ENCODE results near the gene APOO.
A peak's percentile ranks its signal among the peaks of the same experiment; 100 is the strongest.
"Not testable (repeated sequence)": the region's sequence is repeated elsewhere in the genome, so short reads cannot be mapped to it uniquely, and the experiment has no call there.

Gene APOO

DNA sequence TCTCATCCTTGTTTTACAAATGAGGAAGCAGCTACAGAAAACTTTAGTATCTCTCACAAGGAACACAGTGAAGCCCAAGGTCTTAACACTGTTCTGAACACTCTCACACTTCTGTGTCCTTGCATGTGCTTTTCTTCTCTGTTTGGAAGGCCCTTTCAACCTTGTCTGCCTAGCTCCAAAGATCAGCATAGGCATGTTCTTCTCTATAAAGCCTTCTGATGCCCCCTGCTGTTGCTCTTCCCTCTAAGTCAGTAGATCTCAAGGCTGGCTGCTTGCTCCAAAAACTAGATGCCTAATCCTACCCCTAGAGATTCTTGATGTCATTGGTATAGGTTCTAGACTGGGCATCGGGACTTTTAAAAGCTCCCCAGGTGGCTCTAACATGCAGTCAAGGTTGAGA lies 5.9 kb downstream of the APOO start:
- DNase-seq = peak; percentile 45 to 54

DNA sequence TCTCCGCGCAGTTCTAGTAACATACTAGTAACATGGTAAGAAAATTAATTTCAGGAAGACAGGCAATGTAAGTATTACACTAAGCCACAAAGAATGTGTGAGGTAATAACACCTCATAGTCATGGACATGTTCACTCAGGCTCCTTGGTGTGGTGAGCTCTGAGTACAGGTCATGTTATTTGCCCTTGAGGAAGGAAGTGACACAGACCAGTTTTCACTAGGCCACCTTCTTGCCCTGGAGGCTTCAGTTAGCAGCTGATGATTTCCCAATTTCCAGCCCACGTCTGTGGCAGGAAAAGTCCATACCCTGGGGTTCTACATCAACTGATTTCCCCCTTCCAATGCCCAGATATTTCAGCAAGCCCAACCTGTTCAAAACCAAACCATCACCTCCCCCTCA lies 6.7 kb downstream of the APOO start:
- DNase-seq = peak in 1 of 2 donors; percentile 33

DNA sequence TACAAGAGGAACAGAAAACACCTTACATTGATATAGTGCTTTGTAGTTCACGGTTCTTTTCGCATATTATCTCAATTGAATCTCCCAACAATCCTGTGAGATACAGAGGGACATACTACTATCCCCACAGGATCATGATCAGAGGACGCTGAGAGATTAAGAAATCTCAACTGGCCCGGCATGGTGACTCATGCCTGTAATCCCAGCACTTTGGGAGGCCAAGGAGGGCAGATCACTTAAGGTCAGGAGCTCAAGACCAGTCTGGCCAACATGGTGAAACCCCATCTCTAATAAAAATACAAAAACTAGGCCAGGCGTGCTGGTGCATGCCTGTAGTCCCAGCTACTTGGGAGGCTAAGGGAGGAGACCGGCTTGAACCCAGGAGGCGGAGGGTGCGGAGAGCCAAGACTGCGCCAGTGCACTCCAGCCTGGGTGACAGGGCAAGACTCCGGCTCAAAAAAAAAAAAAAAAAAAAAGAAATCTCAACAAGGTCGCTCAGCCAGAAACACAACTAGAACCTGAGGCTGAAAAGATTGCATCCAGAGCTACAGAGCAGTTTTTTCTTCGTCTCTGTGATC lies 7.4 kb downstream of the APOO start:
- peak in 1 of 2 donors; percentile 13 for DNase-seq

DNA sequence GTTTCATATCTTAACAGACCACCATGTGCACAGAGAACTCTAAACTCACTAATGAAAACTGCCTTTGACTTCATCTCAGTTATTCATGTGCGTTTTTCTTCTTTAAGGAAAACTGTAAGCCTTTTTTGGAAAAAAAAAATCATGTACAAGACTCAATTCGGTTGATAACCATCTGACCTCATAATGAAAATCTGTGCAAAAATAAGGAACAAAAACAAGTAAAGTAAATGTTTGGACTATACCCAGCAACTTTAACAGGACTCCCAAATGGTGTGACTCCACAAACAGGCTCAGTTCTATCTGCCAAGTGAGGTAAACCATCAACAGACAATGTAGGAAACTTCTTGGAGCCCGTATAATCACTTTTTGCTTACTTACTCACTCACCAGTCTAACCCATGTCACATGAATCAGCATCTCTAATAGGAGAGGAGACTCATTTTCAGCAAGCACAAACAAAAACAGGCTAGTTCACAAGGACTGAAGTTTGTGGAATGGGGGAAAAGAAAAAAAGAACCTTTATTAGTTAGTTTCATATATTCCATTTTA lies 9.3 kb downstream of the APOO start:
- DNase-seq = no peak

DNA sequence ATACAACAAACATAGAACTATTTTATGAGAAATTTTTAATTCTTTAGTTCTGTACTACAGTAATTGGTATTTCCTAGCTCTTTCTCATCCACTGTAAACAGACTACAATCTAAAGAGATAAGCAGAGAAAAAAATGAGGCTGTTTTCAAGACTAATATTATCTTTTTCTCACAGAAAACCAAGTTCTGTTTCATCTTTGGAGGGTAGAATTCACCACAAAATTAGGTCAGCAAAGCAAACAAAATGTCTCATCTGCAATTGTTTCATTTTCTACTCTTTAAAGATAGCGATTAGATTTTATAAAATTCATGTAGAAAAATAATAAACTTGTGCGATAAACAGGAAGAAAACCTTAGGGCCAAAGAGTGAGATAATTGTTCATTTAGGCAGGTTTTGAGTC lies 10.8 kb downstream of the APOO start:
- DNase-seq = no peak

DNA sequence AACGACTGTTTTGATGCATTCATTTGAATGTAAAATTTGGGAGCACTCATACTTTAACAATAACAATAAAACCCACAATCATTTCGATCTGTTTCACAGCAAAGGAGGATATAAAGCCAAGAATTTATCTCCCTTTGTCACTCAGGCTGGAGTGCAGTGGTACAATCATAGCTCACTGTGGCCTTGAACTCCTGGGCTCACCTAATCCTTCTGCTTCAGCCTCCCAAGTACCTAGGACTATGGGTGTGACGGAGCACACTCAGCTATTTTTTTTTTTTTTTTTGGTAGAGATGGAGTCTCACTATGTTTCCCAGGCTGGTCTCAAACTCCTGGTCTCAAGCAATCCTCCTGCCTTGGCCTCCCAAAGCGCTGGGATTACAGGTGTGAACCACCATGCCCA lies 11.2 kb downstream of the APOO start:
- not testable (repeated sequence) for DNase-seq

DNA sequence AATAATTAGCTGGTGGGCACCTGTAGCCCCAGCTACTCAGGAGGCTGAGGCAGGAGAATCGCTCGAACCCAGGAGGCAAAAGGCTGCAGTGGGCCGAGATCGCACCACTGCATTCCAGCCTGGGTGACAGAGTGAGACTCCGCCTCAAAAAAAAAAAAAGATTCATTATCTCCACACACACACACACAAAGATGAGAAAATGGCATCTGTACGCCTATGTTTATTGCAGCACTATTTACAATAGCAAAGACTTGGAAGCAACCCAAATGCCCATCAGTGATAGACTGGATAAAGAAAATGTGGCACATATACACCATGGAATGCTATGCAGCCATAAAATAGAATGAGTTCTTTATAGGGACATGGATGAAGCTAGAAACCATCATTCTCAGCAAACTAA lies 12.7 kb downstream of the APOO start:
- DNase-seq = not testable (repeated sequence)

DNA sequence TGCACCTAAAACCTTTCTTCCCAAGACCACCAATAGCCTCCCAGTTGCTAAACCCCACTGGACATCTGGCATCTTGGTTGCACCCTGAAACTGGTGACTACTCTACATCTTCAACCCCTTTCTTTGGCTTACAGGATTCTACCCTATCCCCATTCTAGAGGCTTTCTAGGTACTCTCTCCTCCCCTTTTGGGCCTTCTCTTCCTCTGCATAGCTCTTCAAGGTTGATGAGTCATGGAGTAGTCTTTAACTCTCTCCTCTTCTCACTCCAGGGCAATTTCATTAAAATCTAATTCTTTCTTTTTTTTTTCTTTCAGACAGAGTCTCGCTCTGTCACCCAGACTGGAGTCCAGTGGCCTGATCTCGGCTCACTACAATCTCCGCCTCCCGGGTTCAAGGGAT lies 16.8 kb downstream of the APOO start:
- no peak for DNase-seq

DNA sequence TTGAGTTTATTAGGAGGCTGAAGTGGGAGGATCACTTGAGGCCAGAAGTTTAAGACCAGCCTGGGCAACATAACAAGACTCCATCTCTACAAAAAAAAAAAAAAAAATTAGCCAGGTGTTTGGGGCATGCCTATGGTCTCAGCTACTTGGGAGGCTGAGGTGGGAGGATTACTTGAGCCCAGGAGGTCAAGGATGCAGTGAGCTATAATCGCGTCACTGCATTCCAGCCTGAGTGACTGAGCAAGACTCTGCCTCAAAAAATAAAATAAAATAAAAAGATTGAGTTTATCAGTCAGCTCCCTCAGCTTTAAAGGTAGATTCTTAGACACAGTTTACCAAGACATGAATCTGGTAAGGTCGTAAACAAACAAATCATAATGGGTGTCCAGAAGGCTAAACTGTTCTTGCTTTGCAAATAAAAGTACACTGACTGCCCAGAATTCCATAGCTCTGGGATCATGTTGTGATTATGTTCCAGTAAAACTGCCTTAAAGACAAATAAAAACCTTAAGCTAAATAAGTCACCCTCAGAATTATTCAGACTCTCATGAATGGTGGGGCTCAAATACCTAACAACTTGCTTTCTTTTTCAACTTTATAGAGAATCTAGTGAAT lies 18.7 kb downstream of the APOO start:
- DNase-seq = no peak

DNA sequence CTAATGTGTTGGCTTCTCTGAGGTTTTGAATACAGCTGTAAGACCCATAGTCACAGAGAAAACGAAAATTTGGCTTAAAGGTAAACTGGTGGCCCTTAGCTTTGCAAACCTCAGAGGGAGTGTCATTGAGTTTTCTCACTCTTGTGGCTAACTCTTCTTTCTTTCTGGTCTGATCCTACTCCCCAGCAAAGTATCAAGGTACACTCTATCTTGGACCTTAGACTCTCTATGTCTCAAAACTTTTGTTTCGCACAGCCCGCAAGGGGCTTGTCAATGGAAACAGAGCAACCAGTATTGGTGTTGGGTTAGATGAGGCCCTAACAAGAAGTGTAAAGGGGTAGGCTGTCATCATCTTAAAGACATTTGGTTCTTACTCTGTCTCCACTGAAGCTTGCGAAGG lies 19.8 kb downstream of the APOO start:
- DNase-seq = no peak

DNA sequence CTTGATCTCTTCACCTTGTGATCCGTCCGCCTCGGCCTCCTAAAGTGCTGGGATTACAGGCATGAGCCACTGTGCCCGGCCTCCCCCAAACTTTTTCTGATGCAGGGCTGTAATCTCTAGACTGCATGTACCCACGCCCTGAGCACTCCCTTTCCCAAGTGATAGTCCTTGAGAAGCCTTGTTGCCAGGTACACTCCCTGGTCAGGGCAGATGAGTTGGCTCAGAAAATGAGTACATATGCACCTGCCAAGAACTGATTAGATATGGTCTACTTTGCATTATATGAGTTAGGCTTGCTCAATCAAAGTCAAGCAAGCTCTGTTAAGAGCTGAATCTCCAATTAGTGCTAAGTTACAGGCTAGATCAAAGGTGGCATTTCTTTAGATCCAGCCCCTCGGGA lies 20.3 kb downstream of the APOO start:
- no peak for DNase-seq

DNA sequence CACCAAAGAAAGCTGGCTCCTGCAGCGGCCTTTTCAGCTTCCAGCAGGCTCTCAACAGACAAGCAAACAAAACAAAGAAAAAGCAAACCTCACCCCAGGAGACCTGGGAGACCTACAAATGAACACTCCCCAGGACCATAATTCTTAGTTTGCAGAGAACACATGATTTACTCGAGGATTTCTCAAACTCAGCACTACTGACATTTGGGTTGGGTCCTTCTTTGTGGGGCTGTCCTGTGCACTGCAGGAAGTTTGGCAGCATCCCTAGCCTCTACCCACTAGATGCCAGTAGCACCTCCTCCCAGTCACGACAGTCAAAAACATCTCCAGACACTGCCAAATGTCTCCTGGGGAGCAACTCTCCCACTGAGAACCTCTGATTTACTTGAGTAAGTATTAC lies 21.9 kb downstream of the APOO start:
- no peak for DNase-seq

DNA sequence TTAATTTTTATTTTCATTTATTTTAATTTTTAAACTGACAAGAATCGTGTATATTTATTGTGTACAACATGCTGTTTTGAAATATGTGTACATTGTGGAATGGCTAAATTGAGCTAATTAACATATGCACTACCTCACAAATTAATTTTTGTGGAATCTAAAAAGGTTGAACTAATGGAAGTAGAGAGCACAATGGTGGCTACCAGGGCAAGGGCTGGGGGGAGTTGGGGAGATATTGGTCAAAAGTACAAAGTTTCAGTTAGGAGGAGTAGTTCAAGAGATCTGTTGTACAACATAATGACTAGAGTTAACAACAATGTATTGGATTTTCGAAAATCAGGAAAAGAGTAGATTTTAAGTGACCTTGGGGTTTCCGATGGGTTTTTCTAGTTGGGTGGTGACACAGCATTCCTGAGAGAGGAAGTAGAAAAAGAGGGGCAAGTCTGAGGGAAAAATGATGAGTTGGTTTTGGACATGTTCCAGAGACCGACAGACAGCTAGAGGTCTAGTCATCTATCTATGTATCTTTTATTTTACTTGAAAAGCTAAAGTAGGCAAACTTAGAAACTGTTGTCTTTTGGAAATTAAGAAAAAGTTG lies 23.2 kb downstream of the APOO start:
- no peak for DNase-seq

DNA sequence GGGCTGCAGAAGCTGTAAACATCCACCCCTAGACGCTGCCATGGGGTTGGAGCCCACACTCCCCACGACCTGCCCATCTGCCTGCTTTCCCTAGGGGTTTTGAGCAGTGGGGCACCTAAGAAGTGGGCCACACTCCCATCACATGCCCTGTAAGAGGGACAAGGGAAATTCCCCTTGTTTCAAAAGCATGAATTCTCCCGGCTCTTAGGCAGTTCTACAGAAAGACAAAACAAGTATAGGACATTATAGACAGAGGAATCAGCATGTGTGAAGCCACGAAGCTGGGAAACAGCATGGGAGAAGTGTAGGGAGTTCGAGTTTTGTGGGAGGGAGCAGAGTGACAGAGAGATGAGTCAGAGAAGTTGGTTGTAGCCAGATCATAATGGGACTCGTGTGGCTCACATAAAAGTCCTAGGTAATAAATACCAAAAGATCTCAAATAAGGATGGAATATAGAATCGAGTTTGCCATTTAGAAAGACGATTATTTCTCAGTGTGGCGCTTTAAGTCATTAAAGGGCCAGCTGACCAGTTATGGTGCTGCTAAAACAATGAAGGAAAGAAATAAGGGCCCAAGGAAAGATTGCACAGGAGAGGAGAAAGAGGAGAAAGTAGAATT lies 23.9 kb downstream of the APOO start:
- no peak for DNase-seq

DNA sequence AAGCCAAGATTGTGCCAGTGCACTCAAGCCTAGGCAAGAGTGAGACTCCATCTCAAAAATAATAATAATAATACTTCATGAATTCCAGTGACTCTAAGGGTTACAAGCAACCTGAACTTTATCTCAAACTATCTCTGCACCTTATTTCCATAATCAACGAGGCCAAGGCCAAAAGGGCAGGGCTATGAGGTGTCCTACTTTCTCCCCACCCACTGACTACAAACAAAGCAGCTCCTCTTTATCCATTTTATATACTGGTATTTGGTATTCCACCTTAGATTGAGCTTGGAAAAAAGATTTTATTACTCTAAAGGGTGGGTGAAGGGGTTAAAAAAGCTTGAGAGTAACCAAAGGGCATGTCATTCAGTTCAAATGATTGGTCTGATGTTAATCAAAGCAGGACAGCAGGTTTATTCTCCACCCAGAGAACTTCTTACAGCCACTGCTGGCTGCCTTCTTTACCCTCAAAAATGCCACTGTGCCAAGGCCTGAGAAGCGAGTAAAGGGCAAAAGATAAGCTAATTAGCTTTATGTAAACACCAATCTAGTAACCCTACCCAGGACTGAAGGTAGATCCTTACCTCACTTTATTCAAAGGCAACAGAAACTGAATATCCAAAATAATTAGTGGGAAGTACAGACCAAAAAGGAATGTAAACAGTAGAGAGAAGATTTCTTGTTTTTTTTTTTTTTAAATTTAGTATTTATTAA lies 28.2 kb downstream of the APOO start:
- DNase-seq = no peak

DNA sequence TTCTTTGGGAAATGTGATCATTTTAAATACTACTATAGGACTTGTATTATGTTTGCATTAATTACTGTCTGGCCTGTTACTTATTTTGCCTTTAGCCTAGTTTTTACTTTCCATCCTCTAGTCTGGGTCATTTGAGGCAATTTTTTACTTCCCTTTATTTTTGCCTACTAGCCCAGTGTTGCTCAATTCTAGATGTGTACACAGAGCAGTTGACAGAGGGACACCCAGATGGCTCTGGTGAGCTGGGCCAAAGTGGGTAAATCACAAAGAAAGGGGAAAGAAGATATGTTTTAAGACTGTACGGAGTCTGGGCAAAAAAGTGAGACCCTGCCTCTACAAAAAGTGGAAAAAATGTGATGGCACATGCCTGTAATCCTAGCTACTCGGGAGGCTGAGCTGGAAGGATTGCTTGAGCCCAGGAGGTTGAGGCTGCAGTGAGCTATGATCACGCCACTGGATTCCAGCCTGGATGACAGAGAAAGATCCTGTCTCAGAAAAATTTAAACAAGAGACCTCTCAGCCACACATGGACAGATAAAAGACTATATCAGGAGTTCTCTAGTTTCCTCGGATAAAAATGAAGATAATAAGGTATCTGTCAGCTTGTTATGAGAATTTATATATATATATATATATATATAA lies 35.7 kb downstream of the APOO start:
- DNase-seq = peak in 1 of 2 donors; percentile 11

DNA sequence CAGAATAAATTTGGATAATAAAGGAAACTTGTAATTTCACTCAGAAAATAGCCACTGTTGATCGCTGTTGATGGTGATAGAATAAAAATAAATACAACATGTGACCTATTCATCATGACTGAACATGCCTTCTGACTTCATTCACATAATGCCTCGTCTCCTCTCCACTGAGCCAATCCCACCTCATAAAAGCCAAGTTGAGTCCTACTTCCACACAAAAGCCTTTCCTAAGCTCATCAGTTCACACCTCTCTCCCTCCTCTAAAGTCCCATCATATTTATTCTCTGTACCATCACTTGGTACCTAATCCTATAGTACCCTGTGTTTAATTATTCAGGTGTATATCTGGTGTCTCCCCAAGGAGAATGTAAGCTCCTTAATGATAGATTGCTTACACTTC lies 37.7 kb downstream of the APOO start:
- DNase-seq = no peak

DNA sequence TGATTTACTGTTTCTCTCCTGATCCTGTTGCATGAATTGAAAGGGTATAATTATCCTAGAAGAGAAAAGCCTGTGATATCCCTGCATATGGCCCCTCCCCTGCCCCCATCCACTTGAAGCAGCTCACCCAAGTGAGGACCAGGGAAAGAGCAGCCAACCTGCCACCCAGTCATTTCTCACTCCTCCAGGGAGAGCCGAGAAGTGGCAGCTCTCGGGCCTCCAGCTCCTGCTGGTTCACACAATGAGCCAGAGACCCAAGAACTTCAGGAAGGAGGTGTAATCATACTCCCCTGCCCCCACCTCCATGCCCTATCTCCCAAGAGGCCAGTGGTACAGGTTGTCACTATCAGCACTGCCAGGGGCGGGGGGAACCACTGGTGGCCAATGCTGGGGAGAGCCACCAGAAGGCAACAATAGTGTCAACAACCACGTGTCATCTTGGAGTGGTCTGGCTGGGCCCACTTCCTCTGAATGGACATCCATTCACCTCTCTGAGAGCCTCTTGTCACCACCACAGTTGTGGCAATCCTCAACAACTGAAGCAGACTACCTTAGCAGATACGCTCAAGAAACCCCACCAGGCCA lies 42.9 kb downstream of the APOO start:
- no peak for DNase-seq

DNA sequence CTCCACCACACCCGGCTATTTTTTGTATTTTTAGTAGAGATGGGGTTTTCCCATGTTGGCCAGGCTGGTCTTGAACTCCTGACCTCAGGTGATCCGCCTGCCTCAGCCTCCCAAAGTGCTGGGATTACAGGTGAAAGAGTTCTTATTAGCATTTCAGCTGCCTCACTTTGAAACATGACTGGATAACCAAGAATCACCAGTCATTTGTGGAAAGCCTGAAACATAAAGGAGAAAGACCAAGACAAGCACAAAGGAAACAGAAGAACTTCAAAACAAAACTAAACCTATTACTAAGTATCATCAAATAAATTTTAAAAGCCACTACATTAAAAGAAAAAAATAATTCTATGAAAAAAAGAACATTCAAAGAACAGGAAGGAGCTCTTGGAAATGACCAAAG lies 45.8 kb downstream of the APOO start:
- not testable (repeated sequence) for DNase-seq

DNA sequence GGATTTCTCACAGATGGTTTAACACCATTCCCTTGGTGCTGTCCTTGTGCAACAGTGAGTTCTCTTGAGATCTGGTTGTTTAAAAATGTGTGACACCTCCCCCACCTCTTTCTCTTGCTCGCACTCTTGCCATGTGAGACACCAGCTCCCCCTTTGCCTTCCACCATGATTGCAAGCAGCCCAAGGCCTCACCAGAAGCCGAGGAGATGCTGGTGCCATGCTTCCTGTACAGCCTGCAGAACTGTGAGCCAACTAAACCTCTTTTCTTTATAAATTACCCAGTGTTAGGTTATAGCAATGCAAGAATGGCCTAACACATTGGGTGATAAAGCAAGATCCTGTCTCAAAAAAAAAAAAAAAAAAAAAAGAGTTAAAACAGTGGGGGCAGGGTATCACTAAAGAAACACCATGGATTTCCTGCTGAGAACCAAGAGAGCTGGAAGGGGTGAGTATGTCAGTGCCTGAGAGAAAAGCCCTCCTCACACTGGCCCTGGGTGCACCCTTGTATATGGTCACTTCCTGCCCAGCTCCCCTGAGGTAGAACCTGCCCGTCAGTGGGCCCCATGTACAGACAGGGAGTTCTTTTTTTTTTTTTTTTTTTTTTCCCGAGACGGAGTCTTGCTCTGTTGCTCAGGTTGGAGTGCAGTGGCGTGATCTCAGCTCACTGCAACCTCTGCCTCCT lies 46.4 kb downstream of the APOO start:
- DNase-seq = no peak

DNA sequence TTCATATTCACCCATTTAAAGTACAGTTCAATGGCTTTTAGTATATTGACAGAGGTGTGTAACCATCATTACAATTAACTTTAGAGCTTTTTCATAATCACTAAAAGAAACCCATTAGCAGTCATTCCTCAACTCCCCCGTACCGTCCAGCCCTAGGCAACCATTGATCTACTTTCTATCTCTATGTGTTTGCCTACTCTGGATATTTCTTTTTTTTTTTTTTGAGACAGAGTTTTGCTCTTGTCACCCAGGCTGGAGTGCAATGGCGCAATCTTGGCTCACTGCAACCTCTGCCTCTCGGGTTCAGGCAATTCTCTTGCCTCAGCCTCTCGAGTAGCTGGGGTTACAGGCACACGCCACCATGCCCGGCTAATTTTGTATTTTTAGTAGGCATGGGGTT lies 48.5 kb downstream of the APOO start:
- DNase-seq = not testable (repeated sequence)

DNA sequence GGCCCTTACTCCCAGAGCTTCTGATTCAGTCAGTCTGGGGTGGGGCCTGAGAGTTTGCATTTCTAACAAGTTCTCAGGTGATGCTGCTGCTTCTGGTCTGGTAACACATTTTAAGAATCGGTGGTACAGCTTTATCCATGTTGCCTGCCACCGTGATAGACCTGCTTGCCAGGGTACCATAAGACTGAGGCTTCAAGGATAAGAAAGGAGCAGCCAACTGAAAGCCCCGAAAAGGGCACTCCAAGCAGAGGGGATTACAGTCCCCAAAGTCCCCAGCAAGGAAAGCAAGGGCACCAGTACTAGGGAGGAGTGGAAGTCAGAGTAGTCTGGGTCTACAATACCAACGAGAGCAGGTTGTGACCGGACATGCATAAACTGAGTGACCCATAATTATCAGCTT lies 49.8 kb downstream of the APOO start:
- DNase-seq = no peak

All from CD4-positive, alpha-beta T cell treated with Interleukin-1 beta for 1 hour (primary cell).